HK-2 (cell line): ENCODE data around the gene KDELR3.

Experiments
- DNase-seq: peaks from one replicate; pipeline ENCODE4 v3.0.0-alpha.2; 2018; ENCODE audit not compliant: unreplicated experiment

Gene KDELR3

DNA sequence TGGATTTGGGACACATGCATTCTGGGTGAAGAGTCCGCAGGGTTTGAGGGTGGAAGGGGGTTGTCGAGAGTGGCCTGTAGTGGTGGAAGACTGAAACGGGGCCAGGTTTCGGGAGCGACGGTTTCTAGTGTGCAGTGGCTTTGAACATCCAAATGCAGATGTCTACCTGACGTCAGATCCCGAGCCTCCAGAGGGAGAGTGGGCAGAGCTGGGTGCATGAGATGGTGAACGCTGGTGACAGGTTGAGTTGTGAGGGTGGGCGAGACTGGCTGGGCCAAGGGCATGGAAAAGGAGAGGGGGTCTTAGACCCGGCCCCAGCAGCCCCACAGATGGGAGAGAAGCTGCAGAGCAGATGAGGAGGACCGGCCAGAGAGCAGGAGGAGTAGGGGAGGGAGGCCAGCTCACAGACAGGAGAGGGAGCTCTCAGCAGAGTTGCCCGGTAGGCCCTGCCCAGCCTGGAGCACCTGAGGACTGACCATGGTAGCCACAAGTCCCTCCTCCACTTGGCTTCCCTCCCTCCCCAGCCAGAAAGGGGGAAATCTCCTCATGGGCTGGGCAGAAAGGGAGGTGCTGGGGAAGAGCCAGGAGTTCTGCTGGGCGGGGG lies 27.0 kb upstream of the KDELR3 start:
- no peak for DNase-seq

DNA sequence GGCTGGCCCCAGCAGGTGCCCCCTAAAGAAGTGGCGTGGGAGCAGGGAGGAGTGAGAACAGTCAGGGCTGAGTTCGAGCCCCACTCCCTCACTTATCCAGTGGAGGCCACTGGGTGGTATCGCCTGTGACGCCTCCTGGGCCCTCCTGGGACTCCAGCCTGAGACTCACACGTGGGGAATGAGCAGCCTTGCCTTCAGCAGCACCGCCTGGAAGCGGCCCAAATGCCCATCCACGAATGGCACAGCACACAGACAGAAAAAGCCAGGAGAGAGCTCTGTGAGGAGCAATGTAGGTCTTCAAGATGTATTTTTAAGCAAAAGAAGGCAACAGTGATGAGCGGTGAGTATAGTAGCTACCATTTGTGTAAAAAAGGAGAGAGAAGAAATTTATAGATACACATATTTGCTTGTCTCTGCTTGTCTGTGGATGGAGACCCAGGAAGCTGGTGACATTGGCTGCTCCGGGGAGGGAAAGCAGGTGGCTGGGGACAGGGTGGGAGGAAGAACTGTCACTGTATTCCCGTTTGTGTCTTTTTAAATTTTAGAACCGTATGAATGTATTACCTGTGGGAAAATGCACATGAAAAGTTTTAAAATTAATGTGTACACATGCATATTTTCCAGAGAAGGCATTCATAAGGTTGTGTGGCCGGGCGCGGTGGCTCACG lies 26.1 kb upstream of the KDELR3 start:
- DNase-seq = no peak

DNA sequence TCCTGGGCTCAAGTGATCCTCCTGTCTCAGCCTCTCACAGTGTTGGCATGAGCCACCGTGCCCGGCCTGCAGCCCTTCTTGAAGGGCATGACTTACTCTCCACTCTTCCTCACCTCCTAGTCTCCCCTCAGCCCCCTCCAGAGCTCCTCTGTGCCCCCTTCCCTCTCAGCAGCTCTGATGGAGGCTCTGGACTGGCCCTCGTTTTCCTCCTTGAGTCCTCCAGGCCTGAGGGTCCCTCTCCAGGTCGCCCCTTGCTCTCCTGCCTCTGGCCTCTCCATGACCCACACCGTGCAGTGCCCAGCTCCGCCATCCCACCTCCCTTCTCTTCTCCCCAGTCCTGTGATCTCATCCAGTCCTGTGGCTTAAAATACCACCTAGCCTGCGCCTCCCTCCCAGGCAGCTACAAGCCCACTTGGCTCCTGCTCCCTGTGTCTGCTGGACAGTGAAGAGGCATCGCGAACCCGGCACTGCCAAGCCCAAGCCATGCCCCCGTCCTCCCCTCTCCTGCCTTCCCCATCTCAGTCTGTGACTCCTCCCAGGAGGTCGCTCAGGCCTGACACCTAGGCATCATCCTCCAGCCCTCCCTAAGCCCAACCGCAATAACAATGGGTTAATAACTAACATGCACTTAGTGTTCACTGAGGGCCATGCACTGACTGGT lies 24.8 kb upstream of the KDELR3 start:
- peak; percentile 63 for DNase-seq

DNA sequence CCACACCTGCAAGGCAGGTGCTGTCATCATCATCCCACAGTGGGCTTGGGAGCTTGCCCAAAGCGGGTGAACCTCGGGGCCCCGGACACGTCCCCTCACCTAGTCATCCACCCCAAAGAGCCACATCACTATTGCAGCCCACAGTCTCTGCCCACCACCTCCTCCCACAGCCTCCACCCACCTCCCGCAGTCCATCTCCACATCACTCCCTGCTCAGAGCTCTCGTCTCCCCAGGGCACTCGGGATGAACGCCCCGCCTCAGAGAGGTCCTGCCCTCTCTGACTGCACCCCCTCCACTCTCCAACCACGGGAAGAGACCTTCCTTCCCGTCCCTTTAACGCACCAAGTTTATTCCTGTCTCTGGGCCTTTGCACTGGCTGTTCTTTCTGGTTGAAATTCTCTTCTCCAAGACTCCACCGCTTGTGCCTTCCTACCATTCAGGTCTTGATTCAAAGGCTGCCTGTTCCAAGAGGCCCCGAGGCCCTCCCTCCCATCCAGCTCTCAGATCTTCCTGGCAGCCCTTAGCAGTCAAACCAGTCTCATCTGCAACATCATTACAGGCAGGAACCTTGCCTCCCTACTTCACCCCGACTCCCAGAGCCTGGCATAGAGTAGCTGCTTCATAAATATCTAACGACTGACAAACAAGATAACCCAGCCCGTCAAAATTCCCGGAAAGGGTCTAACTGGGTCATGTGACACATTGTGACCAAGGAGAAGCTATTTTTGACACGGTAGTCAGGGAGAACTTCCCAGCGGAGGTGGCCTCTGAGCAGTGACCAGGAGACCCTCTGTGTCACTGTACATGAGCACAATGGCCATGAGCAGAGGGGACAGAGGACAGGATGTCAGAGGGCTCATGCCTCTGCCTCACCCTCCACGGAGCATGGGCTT lies 24.0 kb upstream of the KDELR3 start:
- DNase-seq = no peak

DNA sequence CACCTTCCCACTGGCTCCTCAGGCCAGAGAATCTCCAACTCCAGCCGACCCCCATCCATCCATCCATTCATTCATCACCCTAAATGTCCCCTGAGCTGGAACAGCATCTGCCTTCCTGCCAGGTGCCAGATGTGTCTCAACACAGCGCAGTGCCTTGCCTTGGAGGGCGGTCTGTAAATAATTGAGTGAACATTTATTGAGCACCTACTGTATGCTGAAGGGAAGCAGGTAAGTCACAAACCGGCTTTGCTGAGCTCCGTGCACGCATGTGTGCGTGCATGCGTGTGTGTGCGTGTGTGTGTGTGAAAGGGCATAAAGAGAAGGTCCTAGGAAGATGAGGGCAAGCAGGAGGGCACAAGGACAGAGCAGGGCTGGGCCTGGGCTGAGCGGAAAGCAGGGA lies 23.1 kb upstream of the KDELR3 start:
- no peak for DNase-seq

DNA sequence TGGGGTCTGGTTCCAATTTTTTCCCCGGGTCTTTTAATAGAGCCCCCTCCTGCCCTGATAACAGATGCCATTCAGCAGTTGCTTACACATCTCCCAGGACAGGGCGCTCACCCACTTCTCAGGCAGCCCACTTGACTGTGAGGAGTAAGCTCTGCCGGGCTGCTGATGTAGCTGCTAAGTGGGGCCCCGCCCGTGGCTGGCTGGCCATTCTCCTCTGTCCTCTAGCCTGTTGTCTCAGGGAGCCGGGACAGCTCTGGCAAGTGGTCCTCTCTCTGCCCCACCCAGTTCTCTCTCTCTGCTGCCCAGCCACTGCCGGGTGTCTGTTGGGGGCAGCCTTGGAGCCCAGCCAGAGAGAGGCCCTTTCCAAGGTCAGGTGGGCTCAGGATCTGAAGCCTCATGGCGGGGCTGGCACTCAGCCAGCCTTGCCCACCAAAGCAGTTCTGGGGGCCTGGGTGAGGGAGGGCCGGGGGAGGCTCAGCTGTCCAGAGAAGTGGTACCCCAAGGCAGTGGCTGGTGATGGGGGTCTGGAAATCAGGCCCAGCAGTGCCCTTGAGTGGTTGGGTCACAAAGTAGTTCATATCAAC lies 21.8 kb upstream of the KDELR3 start:
- DNase-seq = no peak

DNA sequence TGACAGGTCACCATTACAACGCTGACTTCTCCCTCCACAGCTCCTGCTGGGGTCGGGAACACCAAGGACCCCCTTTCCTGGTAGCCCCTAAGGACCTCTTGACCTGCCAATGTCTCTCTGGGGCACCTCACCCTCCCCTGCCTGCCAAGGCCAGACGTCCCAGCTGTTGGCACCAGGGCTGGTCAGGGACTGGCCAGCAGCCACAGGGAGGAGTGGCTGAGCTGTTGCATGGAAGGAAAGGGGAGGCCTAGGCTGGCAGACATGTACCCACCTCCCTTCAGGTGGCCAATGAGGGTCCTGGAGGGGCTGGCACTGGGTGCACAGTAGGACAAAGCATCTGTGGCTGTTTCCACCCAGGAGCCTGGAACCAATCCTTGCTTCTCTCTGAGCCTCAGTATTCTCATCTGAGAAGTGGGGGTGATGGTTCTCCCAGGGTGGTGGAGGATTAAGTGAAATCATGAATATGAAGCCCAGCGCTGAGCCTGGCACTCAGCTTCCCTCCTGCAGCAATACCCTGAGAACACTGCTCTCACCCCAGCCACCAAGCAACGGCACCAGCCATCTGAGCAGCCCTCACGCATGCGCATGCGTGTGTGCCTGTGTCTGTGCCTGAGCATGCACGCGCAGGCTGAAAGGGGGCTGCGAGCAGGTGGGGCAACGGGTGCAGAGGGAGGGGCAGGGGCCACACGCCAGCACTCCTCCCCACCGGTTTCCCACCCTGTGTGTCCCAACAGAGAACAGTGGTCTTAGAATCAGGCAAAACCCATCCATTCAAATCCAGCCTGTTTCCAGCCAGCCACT lies 18.8 kb upstream of the KDELR3 start:
- DNase-seq = no peak

DNA sequence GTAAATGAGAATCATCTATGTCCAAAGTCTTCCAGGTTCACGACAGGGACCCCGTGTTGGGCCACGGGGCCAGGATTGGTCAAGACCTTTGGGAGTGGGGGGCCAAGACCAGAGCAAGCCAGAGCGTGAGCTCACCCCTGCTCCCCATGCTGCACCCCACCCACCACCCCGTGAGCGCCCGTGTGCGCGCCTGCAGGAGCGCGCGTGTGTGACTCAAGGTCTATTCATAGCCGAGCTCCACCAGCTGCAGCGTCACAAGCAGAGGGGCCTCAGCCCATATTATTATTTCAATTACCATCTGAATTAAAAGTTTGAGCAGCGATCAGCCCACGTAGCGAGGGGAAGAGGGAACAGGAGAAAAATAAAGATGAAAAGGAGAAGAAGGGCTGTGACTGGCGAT lies 18.1 kb upstream of the KDELR3 start:
- DNase-seq = no peak

DNA sequence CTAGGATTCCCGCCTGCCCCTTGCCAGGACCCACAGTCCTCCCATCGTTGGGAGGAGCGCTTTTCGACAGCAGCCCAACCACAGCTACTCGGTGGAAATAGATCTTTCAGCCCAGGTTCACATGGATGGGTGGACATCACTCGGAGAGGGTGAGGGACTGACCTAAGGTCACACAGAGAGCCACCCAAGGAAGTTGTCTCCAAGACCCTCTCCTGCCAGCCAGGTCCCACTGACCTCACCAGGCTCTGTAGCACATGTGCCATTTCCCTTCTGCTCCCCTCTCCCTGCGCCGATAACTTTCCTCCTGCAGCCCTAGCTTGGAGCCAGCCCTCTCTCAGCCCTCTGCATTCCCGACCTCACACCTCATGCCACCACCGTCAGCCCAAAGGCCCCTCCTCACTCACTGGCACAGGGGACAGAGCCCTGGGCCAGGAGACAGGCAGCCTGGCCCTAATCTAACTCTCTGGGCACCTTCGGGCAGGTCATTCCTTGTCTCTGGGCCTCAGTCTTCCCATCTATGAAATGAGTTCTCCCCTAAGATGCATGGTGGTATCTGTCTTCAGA lies 17.6 kb upstream of the KDELR3 start:
- no peak for DNase-seq

DNA sequence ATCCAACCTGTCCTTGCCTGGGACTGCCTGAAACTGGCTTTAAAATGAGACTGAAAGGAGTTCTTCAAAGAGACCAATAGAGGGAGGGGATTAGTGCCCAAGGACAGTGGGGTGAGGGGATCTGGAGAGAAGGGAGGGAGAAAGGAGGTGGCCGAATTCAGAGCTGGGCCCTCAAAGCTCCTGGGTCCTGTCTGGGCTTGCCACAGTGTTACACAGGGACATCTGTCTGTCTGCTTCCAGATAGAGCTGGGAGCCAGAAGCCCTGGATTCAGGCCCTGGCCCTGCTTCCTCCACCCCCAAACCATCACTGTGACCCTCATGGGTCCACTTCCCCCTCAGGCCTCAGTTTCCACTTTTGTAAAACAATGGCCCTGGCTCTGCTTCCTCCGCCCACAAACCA lies 16.5 kb upstream of the KDELR3 start:
- no peak for DNase-seq

DNA sequence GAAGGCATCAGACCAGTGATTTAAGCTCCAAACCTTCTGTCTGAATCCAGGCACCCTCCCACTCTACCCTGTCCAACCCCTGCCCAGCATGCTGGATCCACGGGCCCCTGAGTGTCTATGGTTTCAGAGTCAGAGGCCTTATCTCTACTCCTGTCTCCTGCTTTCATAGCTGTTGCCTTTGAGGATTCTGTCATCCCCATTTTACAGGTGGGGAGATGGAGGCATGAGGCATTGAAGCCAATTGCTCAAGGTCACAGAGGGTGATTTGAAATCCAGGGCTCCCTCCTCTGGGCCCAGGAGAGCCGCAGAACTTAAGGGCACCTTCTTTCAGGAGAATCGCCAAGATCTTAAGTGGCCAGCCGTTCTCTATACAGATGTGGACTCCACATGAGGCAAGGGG lies 16.0 kb upstream of the KDELR3 start:
- no peak for DNase-seq

DNA sequence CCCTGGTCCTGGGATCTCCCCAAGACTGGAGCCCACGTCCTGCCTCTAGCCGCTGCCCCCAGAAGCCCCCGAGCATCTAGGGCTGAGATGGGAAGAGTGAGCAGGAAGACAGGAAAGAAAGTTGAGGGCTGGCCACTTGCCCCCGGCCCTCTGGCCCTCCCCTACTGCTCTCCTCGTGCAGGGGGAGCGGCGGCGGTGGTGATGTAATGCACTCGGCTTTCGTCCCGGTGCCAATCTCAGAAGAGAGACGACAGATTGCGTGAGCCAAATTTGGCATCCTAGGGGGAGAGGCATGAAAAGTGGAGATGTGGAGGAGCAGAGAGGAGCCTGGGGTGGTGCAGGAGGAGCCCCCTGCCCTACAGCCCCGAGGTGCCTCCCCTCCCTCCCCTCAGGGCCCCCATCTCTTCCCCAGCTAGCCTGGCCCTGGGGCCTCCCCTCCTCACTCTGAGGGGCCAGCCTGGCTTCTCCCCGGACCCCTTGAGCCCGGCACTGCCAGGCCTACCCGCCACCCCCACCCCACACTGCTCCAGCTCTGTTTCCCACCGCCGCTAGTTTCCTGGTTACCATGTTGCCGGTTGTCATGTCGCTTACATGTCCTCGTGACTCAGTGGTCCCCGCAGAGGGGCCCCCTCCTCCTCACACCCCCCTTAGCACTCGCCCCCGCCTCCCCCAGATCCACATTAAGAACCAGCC lies 15.4 kb upstream of the KDELR3 start:
- DNase-seq = no peak

DNA sequence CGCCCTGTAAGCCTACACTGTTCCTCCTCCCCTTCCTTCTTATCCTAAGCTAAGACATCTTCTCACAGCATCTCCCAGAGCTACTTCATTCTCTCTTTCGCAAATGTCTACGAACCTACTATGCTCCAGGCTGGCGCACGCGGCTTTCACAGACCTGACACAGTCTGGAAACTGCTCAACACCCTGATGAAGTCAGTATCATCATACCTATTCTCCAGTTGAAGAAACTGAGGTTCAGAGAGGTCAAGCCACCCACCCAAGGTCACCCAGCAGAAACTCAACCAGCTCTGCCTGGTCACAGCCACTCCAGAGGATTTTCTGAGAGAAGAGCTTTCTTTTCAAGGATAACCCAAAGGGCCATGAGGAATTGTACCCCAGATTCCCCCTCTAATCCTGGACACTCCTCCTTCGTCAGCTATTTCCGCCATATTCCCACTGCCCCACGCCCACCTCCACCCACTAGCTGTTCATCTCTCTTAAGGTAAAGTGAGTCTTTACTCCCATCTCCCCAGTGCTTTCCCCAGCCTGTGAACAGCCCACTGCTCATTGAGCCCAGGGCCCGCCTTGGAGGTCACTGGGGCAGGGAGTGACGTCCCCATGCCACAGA lies 14.7 kb upstream of the KDELR3 start:
- no peak for DNase-seq

DNA sequence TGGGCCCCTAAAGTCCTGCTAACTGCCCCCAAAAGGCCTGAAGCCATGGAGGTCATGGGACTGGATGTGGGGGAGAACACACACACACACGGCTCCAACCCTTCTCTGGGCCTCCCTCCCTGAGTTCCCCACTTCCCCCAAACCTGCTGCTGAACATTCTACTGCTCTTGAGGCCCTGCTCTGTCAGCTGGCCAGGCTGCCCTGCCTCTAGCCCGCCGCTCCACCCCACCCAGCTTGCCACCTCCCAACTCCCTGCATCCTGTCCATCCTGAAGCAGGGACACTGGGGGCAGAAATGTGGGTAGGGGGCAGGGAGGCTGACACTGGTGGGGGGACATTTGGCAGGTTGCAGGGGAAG lies 13.9 kb upstream of the KDELR3 start:
- DNase-seq = no peak

DNA sequence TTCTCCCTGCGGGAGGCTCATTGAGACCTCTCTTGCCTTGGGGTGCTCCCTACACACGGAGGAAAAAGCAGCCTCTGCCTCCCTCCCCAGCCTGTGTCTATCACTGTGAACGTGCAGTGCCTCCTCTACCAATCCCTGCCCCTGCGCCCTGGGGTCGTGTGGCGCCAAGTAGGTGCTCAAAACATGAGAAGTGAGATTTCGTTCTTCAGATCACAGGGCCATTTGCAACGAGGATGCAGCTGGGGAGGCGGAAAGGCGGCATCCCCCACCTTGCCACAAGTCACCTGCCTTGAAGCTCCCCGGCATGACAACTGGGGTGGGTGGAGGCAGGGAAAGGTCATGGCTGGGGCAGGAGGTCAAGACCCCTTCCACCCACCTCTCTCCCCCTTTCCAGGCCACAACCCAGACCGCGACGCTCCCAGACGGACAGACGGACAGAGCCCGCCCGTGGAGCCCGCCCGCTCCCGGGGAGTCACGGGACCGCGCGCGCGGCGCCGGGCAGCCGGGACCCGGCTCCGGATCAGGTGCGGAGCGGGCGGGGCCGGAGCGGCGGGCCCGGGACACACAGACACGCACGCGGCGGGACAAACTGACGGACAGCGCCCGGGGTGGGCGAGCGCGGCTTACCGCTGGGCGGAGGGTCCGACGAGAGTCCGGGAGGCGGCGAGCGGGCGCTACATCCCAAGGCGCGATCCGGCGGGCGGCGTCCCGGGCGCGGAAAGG lies 13.4 kb upstream of the KDELR3 start:
- DNase-seq = no peak

DNA sequence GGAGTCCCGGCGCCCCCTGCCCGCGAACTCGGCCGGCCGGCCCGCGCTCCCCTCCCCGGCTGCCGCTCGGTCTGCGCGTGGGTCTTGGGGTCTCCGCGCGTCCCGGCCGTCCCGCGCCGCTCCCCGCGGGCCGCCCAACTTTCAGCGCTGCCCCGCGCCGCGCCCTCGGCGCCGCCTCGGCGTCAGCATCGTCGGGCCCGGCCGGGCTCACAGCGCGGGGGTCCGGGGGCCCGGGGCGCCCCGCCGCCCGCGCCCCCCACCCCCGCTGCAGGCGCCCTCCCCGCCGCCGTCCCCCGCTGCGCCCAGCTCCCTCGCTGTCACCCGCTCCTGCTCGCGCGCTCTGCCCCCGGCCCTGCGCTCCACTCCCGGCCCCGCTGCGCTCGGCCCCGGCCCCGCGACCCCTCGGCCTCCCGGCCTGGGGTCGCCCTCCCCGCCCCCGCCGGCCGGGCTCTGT lies 12.8 kb upstream of the KDELR3 start, which contains the start of gene KCNJ4:
KCNJ4 (minus strand) TSS at position 124 of the 454 bp plus-strand sequence. CDS start 27,067 bp downstream, outside the sequence.
- DNase-seq = no peak

DNA sequence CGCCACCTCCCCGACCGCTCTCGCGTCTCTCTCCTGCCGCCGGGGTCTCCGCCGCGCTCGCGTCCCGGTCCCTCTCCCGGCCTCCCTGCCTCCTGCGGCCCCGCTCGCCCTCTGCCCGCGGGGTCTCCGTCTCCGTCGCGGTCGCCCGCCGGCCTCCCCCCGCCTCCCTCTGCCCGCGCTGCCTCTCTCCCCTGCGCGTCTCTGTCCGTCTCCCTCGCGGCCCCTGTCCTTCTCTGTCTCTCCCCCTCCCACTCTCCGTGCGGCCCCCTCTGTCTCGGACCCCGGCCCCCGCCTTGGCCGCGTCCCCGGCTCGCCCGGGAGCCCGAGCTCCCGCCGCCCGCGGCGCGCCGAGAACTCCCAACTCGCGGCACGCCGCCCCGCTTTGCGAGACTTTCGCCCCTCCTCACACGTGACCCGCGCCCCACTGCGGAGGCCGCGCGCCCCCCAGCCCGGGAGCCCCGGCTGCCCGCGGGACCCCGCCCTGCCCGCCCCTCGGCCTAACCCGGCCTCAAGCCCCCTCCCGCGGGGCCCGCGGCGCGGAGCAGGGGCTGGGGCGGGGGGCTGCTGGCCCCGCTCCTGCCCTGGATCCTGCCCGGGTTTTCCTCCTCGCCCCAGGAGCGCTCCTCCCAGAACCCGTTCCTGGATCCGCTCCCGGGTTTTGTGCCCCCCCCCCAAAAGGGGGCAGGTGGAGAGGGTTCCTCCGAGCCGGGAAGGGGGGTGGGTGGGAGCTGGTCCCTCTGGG lies 12.2 kb upstream of the KDELR3 start:
- DNase-seq = no peak

DNA sequence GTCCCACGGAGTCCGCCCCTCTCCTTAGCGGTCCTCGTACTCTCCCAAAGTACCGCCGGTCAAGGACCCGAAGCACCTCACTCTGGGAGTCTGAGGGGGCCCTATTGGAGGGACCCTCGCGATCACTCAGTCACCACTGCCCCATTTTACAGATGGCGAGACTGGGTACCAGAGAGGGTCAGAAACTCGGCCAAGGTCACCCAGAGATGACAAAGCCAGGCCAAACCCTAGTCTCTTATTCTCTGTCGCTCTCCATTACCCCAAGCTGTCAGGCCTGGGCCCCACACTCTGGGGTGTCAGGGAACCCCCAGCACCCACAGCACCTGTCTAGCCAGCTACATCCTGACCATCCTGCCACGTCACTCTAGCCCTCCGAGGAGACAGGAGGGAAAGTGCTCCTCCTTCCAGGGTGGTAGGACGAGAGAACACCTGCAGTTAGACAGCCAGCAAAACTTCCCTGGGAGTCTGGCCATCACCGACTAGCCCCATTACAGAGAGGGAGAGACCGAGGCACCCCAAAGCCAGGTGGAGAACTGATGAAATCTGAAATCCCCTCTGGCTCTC lies 11.5 kb upstream of the KDELR3 start:
- no peak for DNase-seq
